ENCODE measurements around the gene DHX34.

Gene DHX34

GRCh38 chr19:47419030-47419783 lies 70.1 kb downstream of the DHX34 start, which contains the start of gene MEIS3:
TSS of gene MEIS3 (minus strand) at chr19:47419527. CDS start at chr19:47419081, 446 bp downstream.
- TF ChIP-seq CTCF (conservative IDR thresholded peaks at IDR 0.05; ENCODE audit: low read depth, low read length) = no peak
- H3K4me3 ChIP-seq (ENCODE audit: low read length) = no peak within 1 kb of the TSS
- DNase-seq (ENCODE audit: low read depth) = no peak

- H3K4me3 ChIP-seq (ENCODE audit: low read length) = no peak overlapping the region
- DNase-seq (ENCODE audit: low read depth) = no peak
- TF ChIP-seq CTCF (conservative IDR thresholded peaks at IDR 0.05; ENCODE audit: low read depth, low read length) = no peak
Observed at GRCh38 chr19:47419789-47420188, 70.7 kb downstream of the DHX34 start.

- no peak for TF ChIP-seq CTCF (conservative IDR thresholded peaks at IDR 0.05; ENCODE audit: low read depth, low read length)
- H3K4me3 ChIP-seq (ENCODE audit: low read length) = no peak overlapping the region
- DNase-seq (ENCODE audit: low read depth) = no peak
Observed at GRCh38 chr19:47421244-47421786, 72.2 kb downstream of the DHX34 start.

GRCh38 chr19:47421844-47422395 lies 72.8 kb downstream of the DHX34 start:
- DNase-seq (ENCODE audit: low read depth) = no peak
- no peak overlapping the region for H3K4me3 ChIP-seq (ENCODE audit: low read length)
- TF ChIP-seq CTCF (conservative IDR thresholded peaks at IDR 0.05; ENCODE audit: low read depth, low read length) = no peak

- no peak overlapping the region for H3K4me3 ChIP-seq (ENCODE audit: low read length)
- TF ChIP-seq CTCF (conservative IDR thresholded peaks at IDR 0.05; ENCODE audit: low read depth, low read length) = no peak
- no peak for DNase-seq (ENCODE audit: low read depth)
Observed at GRCh38 chr19:47422417-47423163, 73.5 kb downstream of the DHX34 start.

GRCh38 chr19:47423203-47423882 lies 74.2 kb downstream of the DHX34 start:
- TF ChIP-seq CTCF (conservative IDR thresholded peaks at IDR 0.05; ENCODE audit: low read depth, low read length) = no peak
- DNase-seq (ENCODE audit: low read depth) = no peak
- H3K4me3 ChIP-seq (ENCODE audit: low read length) = no peak overlapping the region
